ENCODE measurements around the gene FCHSD1.

GRCh38 chr5:141674747-141675146 lies 23.5 kb upstream of the FCHSD1 start:
- TF ChIP-seq CTCF (IDR thresholded peaks at IDR 0.05 in 8 of 11, conservative IDR thresholded peaks at IDR 0.05 in 3 of 11) (no peak), POLR2A (IDR thresholded peaks at IDR 0.05) (no peak), POLR2AphosphoS5 (IDR thresholded peaks at IDR 0.05) (no peak)

Data from spleen (tissue), 7 donors.